Right lobe of liver (tissue), 6 donors: Measurements from ENCODE around the gene PPRC1. TPM values are rescaled to one million over a fixed set of nuclear protein-coding genes. Genes with fewer than 3 reads are reported as not detected.

Experiments
- ATAC-seq, 4 donors: fragments of 200-7000 bp; cut with Tn5 transposase; one replicate each; pipeline ENCODE4 v1.9.1; 2020; ENCODE audit warnings: mild to moderate bottlenecking in 4 of 4, moderate library complexity in 4 of 4
- DNase-seq, 3 donors: peaks; one replicate each; pipeline ENCODE4 v3.0.0-alpha.2; 2020
- H3K27ac ChIP-seq, 3 donors: fragments of 200-600 bp; one replicate each; pipeline ENCODE4 v1.8.0; 2022
- H3K27me3 ChIP-seq, 2 donors: fragments of 200-600 bp; one replicate each; pipeline ENCODE4 v1.8.0; 2022
- H3K36me3 ChIP-seq, 4 donors: fragments of 200-600 bp; sonication (generic) in 1 of 4; one replicate each; pipeline versions ENCODE4 v1.5.1 to v1.8.0; 2017 to 2022; ENCODE audit warnings: control low read depth in 1 of 4
- H3K4me1 ChIP-seq, 4 donors: fragments of 200-600 bp; sonication (generic) in 1 of 4; one replicate each; pipeline versions ENCODE4 v1.5.1 to v1.8.0; 2017 to 2022; ENCODE audit warnings: control low read depth in 1 of 4
- H3K4me3 ChIP-seq, 3 donors: fragments of 200-600 bp; one replicate each; pipeline ENCODE4 v1.8.0; 2022
- H3K9me3 ChIP-seq, 4 donors: fragments of 200-600 bp; sonication (generic) in 1 of 4; one replicate each; pipeline versions ENCODE4 v1.5.1 to v1.8.0; 2017 to 2022; ENCODE audit warnings: control low read depth in 1 of 4
- CTCF ChIP-seq, 4 donors: fragments of 200-600 bp in 3 of 4; fragments of 450-650 bp in 1 of 4; IDR thresholded peaks; one replicate each; pipeline versions ENCODE4 v1.5.1 to v1.8.0; 2016 to 2022; ENCODE audit warnings: antibody characterized with exemption in 4 of 4, mild to moderate bottlenecking in 2 of 4
- POLR2A ChIP-seq: fragments of 450-650 bp; IDR thresholded peaks from one replicate; pipeline ENCODE4 v1.6.1; 2017; ENCODE audit warnings: antibody characterized with exemption, mild to moderate bottlenecking
- WGBS: methylation state at CpG from one replicate; pipeline ENCODE4 v1.1.6; 2018; ENCODE audit warnings: low coverage, low lambda C conversion rate; ENCODE audit not compliant: insufficient coverage; ENCODE audit errors: missing lambda C conversion rate; 5-methylcytosine and 5-hydroxymethylcytosine counted together
- intact Hi-C, 2 donors: fragments of 100-400 bp; cut with DNase I; formaldehyde crosslinking; loops; one replicate each; pipeline versions ENCODE4 v1.11.2 to v1.14.1; 2022
- total RNA-seq, 6 experiments: library from RNA; depleted of rRNA in 2 of 6; stranded (reverse); fragments of >200 nt in 2 of 6; fragmentation: NEBNext Ultra II Directional in 3 of 6; extraction: Animal tissue kit (Norgen Biotek cat#: 25700) in 3 of 6; gene quantifications; one replicate each; pipeline versions ENCODE4 v1.1.0 to v1.2.4, GENCODE V29; 2016 to 2023
- donor health status: DM: no; HTN: yes; CAD: no.
- donor health status: DM: no; HTN: no; CAD: no.
- donor health status: DM: no; HTN: no; CAD: no.
- donor health status: DM: no; HTN: yes; CAD: no.
- donor health status: DM: no; HTN: yes; CAD: no.

The PPRC1 gene
- total RNA-seq, 6 experiments from 2014 or later: 7.9 to 18.2 (median 10.3) TPM

- Histone ChIP-seq H3K27ac (no peak overlapping the region), H3K4me1 (peaks cover 0 to 12% (median 4%) of the 10 kb centered on the region in 4 donors), H3K36me3 (peaks cover 0 to 33% (median 17%) of the 10 kb centered on the region in 4 donors), H3K4me3 (no peak overlapping the region), H3K27me3 (no peaks in the 10 kb centered on the region), H3K9me3 (no peaks in the 10 kb centered on the region)
- intact Hi-C loops: no loop called here
- no peak for TF ChIP-seq CTCF (IDR thresholded peaks at IDR 0.05)
- no peak for TF ChIP-seq POLR2A
- WGBS: 90% methylated on average over 3 of the region's 7 CpGs
- DNase-seq (no peak), ATAC-seq (no peak)
These were observed 3.2 kb downstream of the PPRC1 start for GRCh38 chr10:102135956-102136526.

- Histone ChIP-seq H3K4me3 (no peak overlapping the region), H3K4me1 (peaks cover 0 to 3% (median under 1%) of the 10 kb centered on the region in 4 donors), H3K9me3 (no peaks in the 10 kb centered on the region), H3K27me3 (no peaks in the 10 kb centered on the region), H3K27ac (no peak overlapping the region), H3K36me3 (peaks cover 0 to 45% (median 21%) of the 10 kb centered on the region in 4 donors)
- WGBS: 90% methylated on average over 2 of the region's 15 CpGs
- no peak for DNase-seq
- TF ChIP-seq POLR2A (no peak), CTCF (IDR thresholded peaks at IDR 0.05) (no peak)
- intact Hi-C loops: no loop called here
- no peak for ATAC-seq
These were observed 6.7 kb downstream of the PPRC1 start for GRCh38 chr10:102139281-102140110.

- DNase-seq: no peak
- peaks cover 0 to 45% (median 22%) of the 10 kb centered on the region in 4 donors for H3K36me3 ChIP-seq
These were observed 7.4 kb downstream of the PPRC1 start for GRCh38 chr10:102140218-102140617.

GRCh38 chr10:102140913-102141540, 8.2 kb downstream of the PPRC1 start:
- H3K9me3 ChIP-seq: no peaks in the 10 kb centered on the region
- TF ChIP-seq POLR2A (no peak), CTCF (IDR thresholded peaks at IDR 0.05) (no peak)
- H3K27ac ChIP-seq: no peak overlapping the region
- 87% methylated on average over 3 of the region's 5 CpGs for WGBS
- H3K36me3 ChIP-seq: peaks cover 0 to 45% (median 22%) of the 10 kb centered on the region in 4 donors
- no peaks in the 10 kb centered on the region for H3K4me1 ChIP-seq
- H3K27me3 ChIP-seq: no peaks in the 10 kb centered on the region
- intact Hi-C loops: no loop called here
- no peak for DNase-seq
- H3K4me3 ChIP-seq: no peak overlapping the region
- no peak for ATAC-seq

More at GRCh38 chr10:102140218-102140617, 7.4 kb downstream of the PPRC1 start:
- intact Hi-C loops: no loop called here
- Histone ChIP-seq H3K27me3 (no peaks in the 10 kb centered on the region), H3K4me3 (no peak overlapping the region), H3K9me3 (no peaks in the 10 kb centered on the region), H3K27ac (no peak overlapping the region), H3K4me1 (no peaks in the 10 kb centered on the region)
- no peak for ATAC-seq
- 92% methylated on average over 2 of the region's 4 CpGs for WGBS
- TF ChIP-seq POLR2A (no peak), CTCF (IDR thresholded peaks at IDR 0.05) (no peak)
